Panc1 (cell line): Measurements from ENCODE around the gene ARSI. TPM values are rescaled to one million over a fixed set of nuclear protein-coding genes. Genes with fewer than 3 reads are reported as not detected.

ENCODE experiments used
- ATAC-seq: fragments of 200-7000 bp; cut with Tn5 transposase; 2 replicates; pipeline ENCODE4 v1.9.1; 2020; ENCODE audit warnings: mild to moderate bottlenecking, moderate library complexity
- BruUV-seq: library from RNA; stranded (reverse); fragments of 400-500 nt; replicated peaks from 2 replicates; lab custom pipeline; 2021; lab: Mats Ljungman, UMichigan
- CTCF ChIA-PET: fragments of 300-600 bp; sonication (Branson Sonifier 250); formaldehyde crosslinking; loops from one replicate; lab custom pipeline; 2022; ENCODE audit warnings: antibody characterized with exemption; lab: Charles Lee
- POLR2A ChIA-PET: fragments of 300-600 bp; sonication (Branson Sonifier 250); formaldehyde crosslinking; loops from one replicate; lab custom pipeline; 2022; ENCODE audit warnings: antibody characterized with exemption; lab: Charles Lee
- DNase-seq: peaks from one replicate; pipeline ENCODE4 v3.0.0-alpha.2; 2010; ENCODE audit warnings: low read depth, low spot score
- H3K27ac ChIP-seq: 2 replicates; pipeline ENCODE4 v1.5.1; 2011; ENCODE audit warnings: mild to moderate bottlenecking, low read length, inconsistent platforms
- H3K27me3 ChIP-seq: fragments of 200-500 bp; sonication (Bioruptor generic); 2 replicates; pipeline ENCODE4 v1.6.0; 2014; ENCODE audit warnings: low read length, inconsistent platforms; ENCODE audit not compliant: control insufficient read depth, insufficient read depth
- H3K36me3 ChIP-seq: fragments of 200-500 bp; sonication (Bioruptor generic); 2 replicates; pipeline ENCODE4 v1.5.1; 2014; ENCODE audit warnings: inconsistent platforms, mild to moderate bottlenecking, low read length, moderate library complexity; ENCODE audit not compliant: control insufficient read depth, insufficient read depth
- H3K4me1 ChIP-seq: 2 replicates; pipeline ENCODE4 v1.5.1; 2011; ENCODE audit warnings: inconsistent platforms, mild to moderate bottlenecking, low read length, moderate library complexity; ENCODE audit not compliant: control insufficient read depth, insufficient read depth
- H3K4me3 ChIP-seq, 2 experiments: 2 replicates each; pipeline ENCODE4 v1.5.1; 2011 to 2012; ENCODE audit warnings: low read depth in 2 of 2, low read length in 2 of 2, mild to moderate bottlenecking in 2 of 2, inconsistent platforms in 1 of 2, moderate library complexity in 1 of 2
- H3K9me3 ChIP-seq: fragments of 200-500 bp; sonication (Bioruptor generic); 2 replicates; pipeline ENCODE4 v1.5.1; 2014; ENCODE audit warnings: low read depth, mild to moderate bottlenecking, inconsistent platforms, low read length, moderate library complexity; ENCODE audit not compliant: control insufficient read depth, insufficient read depth
- POLR2AphosphoS5 ChIP-seq: IDR thresholded peaks from 2 replicates; pipeline ENCODE4 v1.6.1; 2012; ENCODE audit warnings: mild to moderate bottlenecking, low read depth, low read length, moderate library complexity
- SIN3A ChIP-seq: IDR thresholded peaks from 2 replicates; pipeline ENCODE4 v1.6.1; 2012; ENCODE audit warnings: low read depth, mild to moderate bottlenecking, low read length, moderate library complexity, borderline replicate concordance; ENCODE audit not compliant: insufficient read depth
- TCF7L2 ChIP-seq: IDR thresholded peaks from 2 replicates; pipeline ENCODE4 v1.6.1; 2011; ENCODE audit warnings: mild to moderate bottlenecking, low read depth, low read length, inconsistent platforms
- in situ Hi-C: cut with HindIII; loops from 2 replicates; pipeline ENCODE4 v1.10.0; 2016; ENCODE audit warnings: low sequenced_read_pairs, low pct_unique_long_range_greater_than_20kb
- intact Hi-C: fragments of 100-400 bp; cut with micrococcal nuclease; formaldehyde crosslinking; loops from one replicate; pipeline ENCODE4 v1.10.0; 2022; ENCODE audit not compliant: unreplicated experiment
- total RNA-seq: library from RNA; stranded (reverse); gene quantifications from one replicate; pipeline ENCODE4 v1.2.1, GENCODE V29; 2021; ENCODE audit not compliant: unreplicated experiment
- TF ChIP-seq, protein P1 (sequence below): fragments of 450-650 bp; IDR thresholded peaks from 2 replicates; pipeline ENCODE4 v1.5.1; 2017; ENCODE audit warnings: mild to moderate bottlenecking
- TF ChIP-seq, protein P2 (sequence below), 2 experiments: IDR thresholded peaks; 2 replicates each; pipeline ENCODE4 v1.6.1; 2011 to 2012; ENCODE audit warnings: low read depth in 2 of 2, control low read depth in 1 of 2, low read length in 1 of 2, mild to moderate bottlenecking in 1 of 2, moderate library complexity in 1 of 2; ENCODE audit not compliant: insufficient read depth in 1 of 2

ARSI gene
- total RNA-seq, 1 experiment from 2014 or later = 18.6 TPM

DNA sequence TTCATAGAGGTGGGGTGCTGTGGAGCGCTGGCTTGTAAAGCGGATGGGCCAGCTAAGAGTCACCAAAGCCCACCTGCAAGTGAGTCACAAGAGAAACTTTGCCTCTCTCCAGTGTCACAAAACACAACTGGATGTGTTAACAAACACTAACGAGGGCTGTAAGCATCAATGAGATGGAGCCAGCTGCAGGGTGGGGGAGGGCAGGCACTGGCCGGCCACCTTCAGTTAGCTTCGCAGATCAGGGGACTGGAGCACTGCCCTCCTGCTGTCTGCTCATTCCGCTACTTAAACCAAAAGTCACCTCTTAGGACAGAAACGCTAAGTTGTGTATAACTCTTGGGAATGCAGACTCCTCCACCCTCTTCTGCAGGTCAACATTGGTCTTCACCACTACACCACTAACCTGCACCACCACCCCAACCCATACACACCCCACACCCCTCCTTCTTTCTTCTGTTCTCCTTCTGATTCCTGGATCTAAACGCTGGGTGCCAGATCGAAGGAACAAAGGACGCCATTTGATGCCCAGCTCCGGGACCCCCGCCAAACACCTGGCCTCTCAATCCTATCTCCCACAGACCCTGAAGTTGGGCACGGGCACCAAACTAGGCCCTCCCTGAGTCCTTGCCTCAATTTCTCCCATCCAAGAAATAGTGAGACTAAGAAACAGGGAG is 2.1 kb downstream of the ARSI start:
- Histone ChIP-seq H3K27ac (peak overlapping the region; percentile 54), H3K4me1 (peaks cover 36% of the 10 kb centered on the region), H3K27me3 (no peaks in the 10 kb centered on the region), H3K4me3 (peak overlapping the region; percentile 9 to 84; a peak in 3 of 4 replicates), H3K36me3 (no peaks in the 10 kb centered on the region), H3K9me3 (no peaks in the 10 kb centered on the region)
- intact Hi-C loops = no loop called here
- no peak for ATAC-seq
- ChIA-PET POLR2A (interaction anchor here (0.5 kb wide), 1 partner anchor 161 kb away, joined by 3 read pairs; no protein-coding TSS in a partner anchor), CTCF (interaction anchor here (0.8 kb wide), 1 partner anchor 10 kb away, joined by 4 read pairs; no protein-coding TSS in a partner anchor)
- TF ChIP-seq, protein P1, sequence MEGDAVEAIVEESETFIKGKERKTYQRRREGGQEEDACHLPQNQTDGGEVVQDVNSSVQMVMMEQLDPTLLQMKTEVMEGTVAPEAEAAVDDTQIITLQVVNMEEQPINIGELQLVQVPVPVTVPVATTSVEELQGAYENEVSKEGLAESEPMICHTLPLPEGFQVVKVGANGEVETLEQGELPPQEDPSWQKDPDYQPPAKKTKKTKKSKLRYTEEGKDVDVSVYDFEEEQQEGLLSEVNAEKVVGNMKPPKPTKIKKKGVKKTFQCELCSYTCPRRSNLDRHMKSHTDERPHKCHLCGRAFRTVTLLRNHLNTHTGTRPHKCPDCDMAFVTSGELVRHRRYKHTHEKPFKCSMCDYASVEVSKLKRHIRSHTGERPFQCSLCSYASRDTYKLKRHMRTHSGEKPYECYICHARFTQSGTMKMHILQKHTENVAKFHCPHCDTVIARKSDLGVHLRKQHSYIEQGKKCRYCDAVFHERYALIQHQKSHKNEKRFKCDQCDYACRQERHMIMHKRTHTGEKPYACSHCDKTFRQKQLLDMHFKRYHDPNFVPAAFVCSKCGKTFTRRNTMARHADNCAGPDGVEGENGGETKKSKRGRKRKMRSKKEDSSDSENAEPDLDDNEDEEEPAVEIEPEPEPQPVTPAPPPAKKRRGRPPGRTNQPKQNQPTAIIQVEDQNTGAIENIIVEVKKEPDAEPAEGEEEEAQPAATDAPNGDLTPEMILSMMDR = no peak
- TF ChIP-seq, protein P2, sequence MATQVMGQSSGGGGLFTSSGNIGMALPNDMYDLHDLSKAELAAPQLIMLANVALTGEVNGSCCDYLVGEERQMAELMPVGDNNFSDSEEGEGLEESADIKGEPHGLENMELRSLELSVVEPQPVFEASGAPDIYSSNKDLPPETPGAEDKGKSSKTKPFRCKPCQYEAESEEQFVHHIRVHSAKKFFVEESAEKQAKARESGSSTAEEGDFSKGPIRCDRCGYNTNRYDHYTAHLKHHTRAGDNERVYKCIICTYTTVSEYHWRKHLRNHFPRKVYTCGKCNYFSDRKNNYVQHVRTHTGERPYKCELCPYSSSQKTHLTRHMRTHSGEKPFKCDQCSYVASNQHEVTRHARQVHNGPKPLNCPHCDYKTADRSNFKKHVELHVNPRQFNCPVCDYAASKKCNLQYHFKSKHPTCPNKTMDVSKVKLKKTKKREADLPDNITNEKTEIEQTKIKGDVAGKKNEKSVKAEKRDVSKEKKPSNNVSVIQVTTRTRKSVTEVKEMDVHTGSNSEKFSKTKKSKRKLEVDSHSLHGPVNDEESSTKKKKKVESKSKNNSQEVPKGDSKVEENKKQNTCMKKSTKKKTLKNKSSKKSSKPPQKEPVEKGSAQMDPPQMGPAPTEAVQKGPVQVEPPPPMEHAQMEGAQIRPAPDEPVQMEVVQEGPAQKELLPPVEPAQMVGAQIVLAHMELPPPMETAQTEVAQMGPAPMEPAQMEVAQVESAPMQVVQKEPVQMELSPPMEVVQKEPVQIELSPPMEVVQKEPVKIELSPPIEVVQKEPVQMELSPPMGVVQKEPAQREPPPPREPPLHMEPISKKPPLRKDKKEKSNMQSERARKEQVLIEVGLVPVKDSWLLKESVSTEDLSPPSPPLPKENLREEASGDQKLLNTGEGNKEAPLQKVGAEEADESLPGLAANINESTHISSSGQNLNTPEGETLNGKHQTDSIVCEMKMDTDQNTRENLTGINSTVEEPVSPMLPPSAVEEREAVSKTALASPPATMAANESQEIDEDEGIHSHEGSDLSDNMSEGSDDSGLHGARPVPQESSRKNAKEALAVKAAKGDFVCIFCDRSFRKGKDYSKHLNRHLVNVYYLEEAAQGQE (IDR thresholded peaks at IDR 0.05; ENCODE audit: insufficient read depth in 1 of 2, low read depth in 2 of 2, low read length in 1 of 2) = no peak
- TF ChIP-seq POLR2AphosphoS5 (no peak), SIN3A (no peak), TCF7L2 (no peak)
- in situ Hi-C loops = no loop called here
- BruUV-seq = no TSS peak
- DNase-seq = no peak

DNA sequence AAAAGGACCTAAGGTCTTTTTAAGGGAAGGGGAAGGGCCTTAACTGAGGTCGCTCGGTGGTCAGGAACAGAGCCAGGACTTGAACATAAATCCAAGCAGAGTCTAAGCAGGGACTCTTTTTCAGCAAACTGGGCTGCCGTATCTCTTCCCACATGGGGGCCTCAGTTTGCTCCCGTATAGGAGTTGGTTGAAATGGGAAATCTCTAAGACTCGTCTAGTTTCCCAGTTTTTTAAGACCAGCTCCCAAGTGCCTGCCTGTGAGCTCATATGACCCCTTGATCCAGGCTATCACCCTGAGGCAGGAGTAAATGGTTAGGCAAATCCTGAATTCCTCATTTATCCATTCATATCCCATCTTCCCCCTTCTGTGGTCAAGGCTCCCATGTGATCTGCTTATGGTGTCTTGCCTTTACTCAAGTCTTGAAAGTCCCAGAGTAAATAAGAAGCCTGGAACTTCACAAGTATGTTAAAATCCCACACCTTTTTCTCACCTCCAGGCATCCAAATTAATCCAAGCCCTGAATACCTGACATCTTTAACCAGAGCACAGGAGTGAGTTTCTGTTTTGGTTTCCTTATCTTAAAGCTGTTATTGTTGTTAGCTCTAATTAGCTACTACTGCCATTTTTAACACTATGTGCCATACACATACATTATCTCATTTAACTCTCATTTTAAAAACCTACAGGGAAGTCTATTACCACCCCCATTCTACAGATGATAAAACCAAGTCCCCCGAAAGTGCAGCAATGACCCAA is 3.0 kb downstream of the ARSI start:
- no peak for TF ChIP-seq TCF7L2
- TF ChIP-seq POLR2AphosphoS5 = no peak
- TF ChIP-seq, protein P2 (IDR thresholded peaks at IDR 0.05; ENCODE audit: insufficient read depth in 1 of 2, low read depth in 2 of 2, low read length in 1 of 2) = no peak
- no peak for TF ChIP-seq SIN3A
- TF ChIP-seq, protein P1 = no peak
- intact Hi-C loops = no loop called here
- DNase-seq (no peak), ATAC-seq (no peak)
- CTCF ChIA-PET = interaction anchor here (0.8 kb wide), 1 partner anchor 9 kb away, joined by 4 read pairs; no protein-coding TSS in a partner anchor
- H3K4me3 ChIP-seq = peak overlapping the region in 1 of 2 experiments; percentile 84; a peak in 2 of 4 replicates
- H3K9me3 ChIP-seq = no peaks in the 10 kb centered on the region
- peaks cover 45% of the 10 kb centered on the region for H3K4me1 ChIP-seq
- BruUV-seq = no TSS peak
- POLR2A ChIA-PET = interaction anchor here (0.5 kb wide), 1 partner anchor 160 kb away, joined by 3 read pairs; no protein-coding TSS in a partner anchor
- H3K36me3 ChIP-seq = no peaks in the 10 kb centered on the region
- in situ Hi-C loops = no loop called here
- no peaks in the 10 kb centered on the region for H3K27me3 ChIP-seq
- peak overlapping the region; percentile 54 for H3K27ac ChIP-seq
